Measurements from ENCODE around the gene VWA8.

Gene VWA8

DNA sequence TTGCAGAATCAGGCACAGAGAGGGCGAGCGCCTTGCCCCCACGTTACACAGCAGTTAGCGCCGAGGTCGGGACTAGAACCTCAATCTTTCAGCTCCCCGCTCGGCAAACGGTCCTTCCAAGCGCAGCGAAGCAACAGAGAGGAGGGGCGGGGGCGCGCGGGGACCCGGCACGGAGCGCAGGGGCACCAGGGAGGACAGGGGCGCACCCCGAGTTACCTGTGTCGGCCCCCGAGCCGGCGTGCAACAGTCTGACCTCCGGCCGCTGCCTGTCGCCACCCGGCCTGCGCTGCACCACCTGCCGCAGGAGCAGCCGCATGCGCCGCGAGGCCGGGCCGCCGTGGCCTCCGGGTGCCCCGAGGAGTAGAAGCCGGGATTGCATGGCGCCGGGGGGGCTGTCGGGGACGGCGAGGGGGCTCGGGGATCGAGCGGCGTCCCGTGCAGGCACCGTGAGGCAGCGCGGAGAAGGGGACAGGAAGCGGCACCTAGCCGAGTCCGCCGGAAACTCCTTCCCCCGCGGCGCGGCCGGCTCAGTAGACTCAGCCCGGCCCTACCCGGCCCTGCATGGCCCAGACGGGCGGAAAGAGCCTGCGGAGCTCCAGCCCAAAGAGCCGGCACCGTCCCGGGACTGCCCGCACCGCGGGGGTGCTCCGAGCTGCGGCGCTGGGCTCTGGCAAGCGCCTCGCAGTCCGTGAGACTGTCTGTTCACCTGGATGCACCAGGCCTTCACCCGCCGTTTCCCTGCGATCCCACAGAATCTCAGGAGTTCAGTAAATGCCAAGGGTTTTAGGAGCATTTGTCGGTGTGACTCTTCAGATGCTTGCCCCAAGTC lies at the start of gene VWA8:
TSS of gene VWA8 (minus strand) at position 473 of the 829 bp plus-strand sequence. CDS start at position 379, 94 bp downstream.
- peak; percentile 59 for DNase-seq

DNA sequence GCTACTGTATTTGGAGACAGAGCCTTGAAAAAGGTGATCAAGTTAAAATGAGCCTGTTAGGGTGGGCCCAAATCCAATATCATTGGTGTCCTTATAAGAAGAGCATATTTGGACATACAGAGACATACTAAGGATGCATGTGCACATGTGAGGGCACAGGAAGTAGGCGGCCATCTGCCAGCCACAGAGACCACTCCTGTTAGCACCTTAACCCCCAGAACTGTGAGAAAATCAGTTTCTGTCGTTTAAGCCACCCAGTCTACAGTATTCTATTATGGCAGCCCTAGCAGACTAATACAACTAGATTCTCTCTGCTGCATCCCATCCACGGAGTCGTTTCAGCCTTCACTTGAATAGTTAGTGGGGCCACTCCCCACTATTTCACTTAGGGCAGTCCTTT lies 48.1 kb upstream of the VWA8 start:
- DNase-seq: no peak

DNA sequence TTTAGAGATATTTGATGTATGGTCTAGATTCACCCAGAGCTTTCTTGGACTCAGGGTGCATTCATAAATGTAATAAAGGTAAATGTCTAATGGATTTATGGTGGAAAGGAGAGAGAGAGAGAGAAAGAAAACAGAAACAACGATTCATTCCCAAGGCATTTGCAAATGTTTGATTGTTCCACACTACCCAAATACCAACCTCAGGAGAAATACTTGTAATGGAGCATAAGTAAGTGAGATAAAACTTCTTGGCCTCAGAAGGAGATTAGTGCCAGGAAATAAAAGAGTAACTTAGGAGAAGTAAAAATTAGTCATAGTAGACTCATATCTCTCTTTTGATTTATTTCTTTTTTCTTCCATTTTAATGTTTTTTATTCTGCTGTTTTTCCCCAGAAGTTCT lies 46.9 kb upstream of the VWA8 start:
- DNase-seq: no peak

DNA sequence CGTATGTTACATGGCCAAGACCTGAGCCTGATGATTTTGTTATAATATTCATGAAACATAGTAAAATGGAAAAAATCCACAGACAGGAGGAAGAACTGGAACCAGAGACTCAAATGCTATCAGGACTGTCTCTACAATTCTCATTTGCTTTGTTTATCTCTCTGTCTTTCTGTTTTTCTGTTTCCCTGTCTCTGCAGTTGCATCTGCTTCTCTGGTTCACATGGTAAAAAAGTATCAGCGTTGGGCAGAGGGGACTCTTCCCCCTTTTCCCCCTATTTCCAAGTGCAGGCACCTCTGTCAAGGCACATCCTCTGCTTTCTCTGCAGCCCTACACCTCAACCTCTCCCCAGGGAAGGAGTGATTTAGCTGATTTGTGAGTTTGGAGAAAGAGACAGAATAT lies 41.2 kb upstream of the VWA8 start:
- no peak for DNase-seq

DNA sequence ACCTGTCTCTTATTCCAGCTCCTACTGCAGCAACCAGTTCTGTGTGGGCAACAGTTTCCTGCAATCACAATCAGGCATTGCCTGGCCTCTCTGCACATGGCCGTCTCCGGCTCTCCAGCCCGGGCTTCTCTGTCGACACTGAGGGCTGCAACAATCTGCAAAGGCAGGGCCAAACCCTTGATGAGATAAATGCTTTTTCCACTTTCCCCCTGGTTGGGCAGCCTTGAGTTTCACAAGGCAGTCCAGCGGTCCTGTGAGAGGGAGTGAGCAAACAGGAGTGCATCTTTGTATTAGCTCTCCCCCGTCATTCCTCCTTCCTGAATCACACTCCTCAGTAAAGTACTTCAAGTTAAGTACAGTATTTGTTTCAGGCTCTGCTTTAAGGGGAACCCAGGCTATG lies 40.7 kb upstream of the VWA8 start:
- no peak for DNase-seq

DNA sequence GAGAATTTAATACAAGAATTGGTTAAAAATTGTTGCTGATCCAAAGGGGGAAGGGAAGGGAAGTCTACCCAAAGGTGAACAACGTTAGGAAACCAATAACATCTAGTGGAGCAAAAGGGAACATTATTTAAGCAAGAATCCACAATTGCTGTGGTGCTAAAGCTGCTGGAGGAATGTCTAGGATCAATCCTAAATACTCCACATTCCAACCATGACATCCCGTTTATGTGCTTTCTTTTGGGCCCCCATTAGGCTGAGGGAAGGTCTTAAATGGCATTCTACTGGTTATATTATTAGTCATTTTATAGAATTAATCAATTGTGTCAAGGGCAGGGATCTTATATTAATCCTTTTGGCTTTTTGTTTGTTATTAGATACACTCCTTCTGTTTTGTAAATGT lies 39.9 kb upstream of the VWA8 start:
- DNase-seq: no peak

DNA sequence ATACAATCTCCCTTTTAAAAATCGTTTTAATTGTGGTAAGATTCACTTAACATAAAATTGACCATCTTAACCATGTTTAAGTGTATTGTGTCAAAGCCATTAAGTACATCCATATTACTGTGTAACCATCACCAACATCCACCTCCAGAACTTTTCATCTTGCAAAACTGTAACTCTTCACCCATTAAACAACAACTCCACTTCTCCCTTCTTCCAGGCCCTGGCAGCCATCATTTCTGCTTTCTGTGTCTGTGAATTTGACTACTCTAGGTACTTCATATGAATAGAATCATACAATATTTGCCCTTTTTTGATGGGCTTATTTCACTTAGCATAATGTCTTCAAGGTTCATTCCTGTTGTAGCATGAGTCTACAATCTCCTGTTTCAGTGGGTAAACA lies 36.5 kb upstream of the VWA8 start:
- DNase-seq: no peak

DNA sequence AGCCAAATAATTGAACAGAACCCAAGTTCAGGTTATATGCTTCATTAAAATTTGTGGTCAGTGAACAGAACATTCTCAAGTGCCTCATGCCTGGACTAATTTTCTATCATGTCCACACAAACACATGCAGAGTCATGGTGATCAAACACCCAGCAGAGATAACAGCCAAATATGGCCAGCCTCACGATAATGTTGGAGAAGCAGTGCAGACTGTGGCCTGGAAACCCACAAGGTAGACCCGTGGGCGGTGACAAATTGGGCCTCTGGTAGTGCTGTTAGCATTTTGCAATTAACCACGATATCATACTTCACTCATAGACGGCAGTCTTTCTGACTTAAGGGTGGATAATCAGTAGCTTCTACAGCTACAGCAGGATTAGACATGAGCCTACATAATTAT lies 35.0 kb upstream of the VWA8 start:
- no peak for DNase-seq

DNA sequence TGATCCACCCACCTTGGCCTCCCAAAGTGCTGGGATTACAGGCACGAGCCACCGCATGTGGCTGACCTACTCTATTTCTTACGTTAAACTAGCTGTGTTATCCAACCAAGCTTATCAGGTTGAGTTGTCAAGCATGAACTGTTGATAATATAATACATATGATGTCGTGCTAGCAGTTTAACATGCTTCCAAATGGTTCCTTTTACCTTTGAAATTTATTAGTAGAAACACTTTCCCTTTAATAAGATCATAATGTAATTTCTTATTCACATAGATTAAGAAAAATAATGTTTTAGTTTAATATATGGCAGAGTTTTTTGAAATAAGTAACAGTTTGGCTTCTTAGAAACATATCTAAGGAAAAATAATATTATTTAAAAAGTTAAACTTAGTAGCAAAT lies 34.4 kb upstream of the VWA8 start:
- no peak for DNase-seq

DNA sequence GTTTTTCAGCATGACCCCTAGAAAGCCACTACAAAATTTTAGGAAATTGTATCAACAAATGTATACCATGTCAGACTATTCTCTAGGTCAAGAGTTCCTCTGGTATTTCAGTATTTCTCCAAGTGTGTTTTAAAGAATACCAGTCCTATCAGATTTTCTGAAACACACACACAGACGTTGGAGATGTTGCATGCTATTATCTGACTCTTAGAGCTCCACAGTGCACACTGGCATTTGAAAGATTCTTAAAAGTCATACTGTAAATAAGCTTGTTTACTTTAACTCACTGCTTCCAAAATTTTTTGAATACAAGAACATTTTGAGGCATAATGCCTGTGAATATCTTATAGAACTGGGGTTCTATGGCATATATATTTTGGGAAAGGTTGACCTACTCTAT lies 33.8 kb upstream of the VWA8 start:
- no peak for DNase-seq

DNA sequence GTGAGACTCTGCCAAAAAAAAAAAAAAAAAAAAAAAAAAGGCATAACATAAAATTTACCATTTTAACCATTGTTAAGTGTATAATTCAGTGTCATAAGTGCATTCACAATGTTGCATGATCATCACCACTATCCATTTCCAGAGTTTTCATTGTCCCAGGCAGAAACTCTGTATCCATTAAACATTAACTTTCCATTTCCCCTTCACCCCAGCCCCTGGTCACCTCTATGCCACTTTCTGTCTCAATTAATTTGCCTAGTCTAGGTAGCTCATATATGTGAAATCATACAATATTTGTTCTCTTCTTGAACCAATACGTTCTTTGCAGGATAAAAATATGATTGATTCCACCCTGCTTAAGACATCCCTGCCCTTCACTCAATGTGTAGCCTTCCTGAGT lies 31.0 kb upstream of the VWA8 start:
- DNase-seq: no peak

DNA sequence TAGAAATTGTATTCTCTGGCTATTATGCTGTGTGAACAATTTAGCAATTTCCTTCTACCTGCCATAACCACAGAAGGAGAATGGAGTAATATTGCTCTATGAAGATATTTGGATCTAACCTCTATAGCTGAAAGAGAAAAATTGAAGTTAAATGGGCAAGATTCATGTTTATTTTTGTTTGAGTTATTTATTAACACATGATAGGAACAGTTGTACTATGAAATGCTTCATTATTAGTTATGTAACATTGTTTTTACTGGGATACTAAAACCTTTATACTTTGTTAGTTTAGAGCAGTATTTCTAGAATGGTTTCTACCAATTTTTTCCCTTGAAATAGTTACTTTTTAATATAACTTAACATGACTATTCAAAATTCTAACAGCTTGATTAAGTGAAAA lies 27.3 kb upstream of the VWA8 start:
- no peak for DNase-seq

DNA sequence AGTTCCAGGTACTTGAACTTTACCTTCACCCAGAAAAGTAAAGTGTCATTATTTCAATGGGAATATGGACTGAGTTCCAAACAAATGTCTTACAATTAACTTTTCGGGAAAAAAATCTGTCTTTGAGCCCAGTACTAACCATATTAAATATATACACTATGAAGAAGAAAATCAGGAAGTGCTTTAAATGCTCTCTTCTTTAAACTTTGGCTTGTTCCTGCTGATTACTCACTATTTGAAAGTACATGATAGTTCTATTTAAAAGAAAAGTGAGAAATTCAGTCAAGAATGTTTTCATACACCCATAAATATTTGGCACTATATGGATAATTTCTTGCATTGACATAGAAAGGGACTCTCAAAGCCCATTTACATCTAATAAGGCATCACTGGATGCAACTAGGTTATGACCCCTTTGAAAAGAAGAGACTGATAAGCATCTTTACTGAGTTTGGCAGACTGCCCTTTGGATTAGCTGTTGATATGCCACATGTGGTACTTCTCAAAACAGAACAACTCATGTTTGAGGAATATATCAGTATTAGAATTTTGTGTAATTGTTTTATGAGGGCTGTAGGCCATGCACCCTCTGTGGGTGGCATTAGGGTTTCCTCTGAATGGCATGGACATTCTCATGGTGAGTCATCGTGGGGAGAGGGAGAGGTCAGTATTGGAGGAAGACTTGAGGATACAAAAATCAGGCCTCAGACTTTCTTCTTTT lies 25.0 kb upstream of the VWA8 start:
- no peak for DNase-seq

DNA sequence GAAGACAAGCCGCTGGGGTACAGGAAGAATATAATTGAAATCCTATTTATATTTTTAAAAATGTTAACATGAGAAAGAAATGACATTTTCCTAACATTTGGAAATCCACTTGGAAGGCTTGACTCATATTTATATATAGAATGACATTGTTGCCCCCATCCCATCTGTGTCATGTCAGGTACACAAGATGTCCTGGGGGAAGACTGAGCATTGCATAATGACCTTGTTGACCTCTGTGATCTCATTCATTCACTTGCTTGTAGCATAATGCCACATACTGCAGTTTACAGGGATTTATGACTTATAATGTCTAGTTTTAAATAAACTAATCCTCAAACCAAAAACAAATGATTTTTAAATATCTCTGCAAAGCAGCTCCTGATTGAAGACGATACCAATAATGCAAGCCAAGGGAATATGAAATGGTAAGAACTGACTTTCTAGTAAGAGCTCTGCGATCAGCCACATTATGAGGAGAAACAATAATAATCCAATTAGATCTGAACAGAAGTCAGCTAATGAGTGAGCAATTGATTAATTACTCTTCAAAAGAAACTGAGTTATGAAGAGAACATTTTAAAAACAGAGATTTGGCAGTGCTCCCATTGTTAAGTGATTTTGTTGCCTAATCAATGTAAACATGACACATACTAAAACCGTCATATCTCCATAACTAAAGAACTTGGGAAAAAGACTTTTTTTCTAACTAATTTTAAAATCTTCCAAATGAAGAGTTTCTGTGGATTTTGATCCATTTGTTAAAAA lies 21.2 kb upstream of the VWA8 start:
- no peak for DNase-seq

DNA sequence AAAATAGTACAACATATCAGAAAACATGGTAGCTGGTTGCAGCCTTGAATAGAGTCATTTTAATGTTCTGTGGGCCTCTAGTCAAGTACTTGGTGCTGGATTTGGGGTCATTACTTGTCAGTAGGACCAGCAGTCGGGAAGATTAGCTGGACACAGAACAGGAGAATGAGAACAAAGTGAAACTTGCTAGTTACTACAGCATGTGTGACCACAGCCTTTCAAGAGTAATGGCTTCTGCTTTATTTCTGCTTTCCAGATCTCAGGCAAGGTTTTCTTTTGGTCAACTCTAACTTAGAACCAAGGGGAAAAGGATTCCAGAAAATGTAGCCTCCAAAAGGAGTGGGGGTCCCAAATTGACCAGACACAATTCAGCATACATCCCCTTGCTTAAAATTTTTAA lies 17.1 kb upstream of the VWA8 start:
- DNase-seq: no peak

DNA sequence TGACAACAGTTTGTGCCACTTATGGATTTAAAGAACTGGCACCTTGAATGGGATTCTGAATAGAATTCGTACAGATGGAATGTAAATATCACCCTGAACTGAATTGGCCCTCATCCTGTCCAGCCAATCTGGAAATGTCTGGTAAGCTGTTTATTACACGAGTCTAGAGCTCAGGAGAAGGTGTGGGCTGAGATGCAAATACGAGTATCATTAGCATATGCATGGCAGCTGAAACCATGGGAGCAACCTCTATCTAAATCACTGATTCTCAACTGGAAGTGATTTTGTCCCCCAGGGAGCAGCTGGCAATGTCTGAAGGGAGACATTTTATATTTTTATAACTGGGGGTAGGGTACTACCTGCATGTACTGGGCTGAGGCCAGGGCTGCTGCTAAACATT lies 15.6 kb upstream of the VWA8 start:
- no peak for DNase-seq

DNA sequence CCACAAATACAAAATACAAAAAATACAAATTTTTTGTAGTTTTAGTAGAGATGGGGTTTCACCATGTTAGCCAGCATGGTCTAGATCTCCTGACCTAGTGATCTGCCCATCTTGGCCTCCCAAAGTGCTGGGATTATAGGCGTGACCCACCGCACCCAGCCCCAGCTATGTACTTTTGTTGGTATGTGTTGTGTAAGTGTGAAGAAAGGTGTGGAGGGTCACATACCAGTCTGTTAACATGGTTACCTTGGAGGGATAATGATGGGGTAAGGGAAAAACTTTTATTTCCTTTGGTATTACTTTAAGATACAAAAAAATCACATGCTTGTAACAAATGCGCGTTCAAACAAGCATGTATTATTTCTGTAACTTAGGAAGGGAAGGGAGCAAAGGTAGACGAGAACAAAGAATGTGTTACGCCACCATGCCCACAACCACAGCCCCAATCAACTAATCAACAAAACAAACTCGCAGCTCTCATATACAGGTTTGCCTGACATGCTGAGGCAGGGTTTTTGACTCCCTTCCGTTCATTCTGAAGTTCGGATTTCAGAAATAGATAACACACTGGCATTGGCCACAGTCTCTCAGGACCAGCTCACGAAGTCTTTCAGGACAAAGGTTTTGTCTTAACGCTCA lies 13.5 kb upstream of the VWA8 start:
- DNase-seq: no peak

DNA sequence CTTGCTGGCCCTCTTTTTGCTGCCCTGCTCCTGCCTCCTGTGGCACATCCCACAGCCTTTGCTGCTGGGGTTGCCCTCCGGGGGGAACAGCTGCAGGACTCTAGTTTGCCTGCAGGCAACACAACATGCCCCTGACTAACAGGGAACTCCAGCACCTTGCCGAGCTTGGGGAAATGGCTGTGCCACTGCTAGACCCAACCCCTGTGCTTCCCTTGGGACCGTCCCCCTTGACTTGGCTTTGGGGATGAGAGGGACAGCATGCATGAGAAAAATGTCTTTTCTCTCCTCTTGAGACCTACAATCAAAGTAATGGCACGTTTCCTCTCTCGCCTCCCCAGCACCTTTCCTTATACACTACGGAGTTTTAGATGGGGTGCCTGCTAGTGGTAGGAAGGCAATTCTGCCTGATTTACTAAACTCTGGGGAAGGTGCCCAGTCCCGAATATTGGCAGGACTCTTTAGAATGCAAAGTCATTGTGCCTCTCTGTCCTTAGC lies 12.4 kb upstream of the VWA8 start:
- DNase-seq: no peak

DNA sequence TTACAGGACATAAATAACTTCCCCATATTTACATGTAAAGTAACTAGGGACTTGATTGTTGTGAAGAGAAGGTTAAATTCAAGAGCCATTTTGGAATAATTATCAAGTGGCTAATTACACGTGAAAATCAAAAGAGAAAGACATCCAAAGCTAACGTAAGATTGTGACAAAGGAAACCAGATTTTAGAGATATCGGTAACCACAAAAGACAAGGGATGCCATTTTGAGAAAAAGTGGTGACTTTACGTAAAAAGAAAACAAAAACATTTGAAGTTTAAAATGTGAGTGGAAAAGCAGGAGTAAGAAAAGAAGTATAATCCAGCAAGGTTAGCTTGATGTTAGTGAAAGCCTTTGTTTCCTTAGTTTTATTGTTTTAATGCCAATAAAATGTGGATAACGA lies 10.9 kb upstream of the VWA8 start:
- no peak for DNase-seq

DNA sequence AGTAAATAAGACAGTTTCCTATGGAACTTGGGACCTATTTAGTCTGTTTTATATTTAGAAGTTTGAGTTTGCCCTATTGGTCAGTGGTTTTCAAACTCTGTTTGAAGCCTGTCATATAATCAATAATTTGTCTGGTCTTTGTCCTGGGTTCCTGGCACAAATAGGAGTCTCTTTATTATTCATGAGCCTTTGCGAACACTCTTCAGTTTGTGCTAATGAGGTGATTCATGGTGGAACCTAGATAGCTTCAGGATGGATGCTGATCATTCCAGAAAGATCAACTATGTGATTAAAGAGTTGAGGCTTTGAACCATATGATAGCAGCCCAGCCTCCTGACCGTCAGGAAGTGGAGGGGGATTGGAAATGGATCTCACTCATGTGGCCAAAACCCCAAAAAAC lies 10.0 kb upstream of the VWA8 start:
- DNase-seq: no peak

DNA sequence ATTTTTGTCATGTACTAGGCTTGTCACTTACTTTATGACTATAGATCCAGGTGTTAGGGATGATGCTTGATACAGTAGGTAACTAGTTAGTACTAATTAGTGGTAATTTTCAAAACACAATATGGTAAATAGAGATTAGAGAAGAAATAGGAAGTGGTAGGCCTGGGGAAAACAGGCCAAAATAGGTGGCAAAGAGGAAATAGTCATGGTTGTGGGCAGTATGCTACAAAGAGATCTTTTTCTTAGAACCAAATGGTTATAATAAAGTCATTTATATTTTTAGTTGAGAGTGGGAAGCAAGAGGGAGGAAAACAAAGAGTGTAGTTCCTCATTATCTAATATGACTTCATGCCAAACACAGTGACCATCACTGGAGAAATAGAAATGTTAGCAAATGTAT lies 9.1 kb upstream of the VWA8 start:
- no peak for DNase-seq

DNA sequence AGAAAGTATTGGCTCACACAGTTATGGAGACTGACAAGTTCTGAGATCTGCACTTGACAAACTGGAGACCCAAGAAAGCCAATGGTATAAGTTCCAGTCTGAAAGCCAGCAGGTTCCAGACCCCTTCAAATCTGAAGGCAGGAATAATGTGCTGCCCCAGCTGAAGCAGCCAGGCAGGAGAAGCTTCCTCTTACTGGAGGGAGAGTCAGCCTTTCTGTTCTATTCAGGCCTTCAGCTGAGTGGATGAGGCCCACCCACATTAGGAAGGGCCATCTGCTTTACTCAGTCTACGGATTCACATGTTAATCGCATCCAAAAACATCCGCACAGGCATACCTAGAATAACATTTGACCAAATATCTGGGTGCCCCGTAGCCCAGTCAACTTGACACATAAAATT lies 8.2 kb upstream of the VWA8 start:
- DNase-seq: no peak

DNA sequence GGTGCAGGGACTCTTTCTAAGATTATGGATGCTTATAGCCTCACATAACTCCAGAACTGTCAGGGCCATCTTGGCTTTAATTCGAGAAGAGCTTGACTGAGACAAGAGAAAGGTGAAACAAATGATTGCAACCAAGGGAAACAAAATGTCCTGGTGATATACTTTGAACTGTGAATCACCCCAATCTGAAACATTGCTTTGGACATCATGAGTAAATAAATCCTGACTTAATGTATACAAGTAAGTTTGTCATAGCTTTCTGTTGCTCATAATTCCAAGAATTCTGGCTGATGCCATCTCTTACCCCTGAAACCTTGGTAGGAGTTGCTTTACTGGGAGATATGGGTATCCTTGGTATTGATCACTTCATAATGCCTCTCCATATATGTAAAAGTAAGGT lies 5.8 kb upstream of the VWA8 start:
- no peak for DNase-seq
